Measurements from ENCODE around the gene GLRX5. TPM values are rescaled to one million over a fixed set of nuclear protein-coding genes. Genes with fewer than 3 reads are reported as not detected.

Gene GLRX5
- total and polyA plus RNA-seq, 8 donors = 8.8 to 22.9 (median 14.6) TPM

- no peak overlapping the region for H3K4me3 ChIP-seq
- no peaks in the 10 kb centered on the region for H3K4me1 ChIP-seq
- TF ChIP-seq CTCF (IDR thresholded peaks at IDR 0.05) = no peak
- H3K27ac ChIP-seq = no peak overlapping the region
- DNase-seq (no peak), ATAC-seq (peak in 3 of 4 donors; percentile 9 to 56 (median 55)), FAIRE-seq (no peak)
- intact Hi-C loops (cut with DNase I) = no loop called here
- no peaks in the 10 kb centered on the region for H3K36me3 ChIP-seq
- H3K27me3 ChIP-seq = no peaks in the 10 kb centered on the region
- no peaks in the 10 kb centered on the region for H3K9me3 ChIP-seq
- WGBS, 2 donors = 83 to 88% methylated on average over 8 of the region's 8 CpGs
Observed at GRCh38 chr14:95495538-95496025, 39.3 kb upstream of the GLRX5 start.

GRCh38 chr14:95496111-95496681, 38.7 kb upstream of the GLRX5 start:
- intact Hi-C loops (cut with DNase I) = no loop called here
- Histone ChIP-seq H3K4me3 (no peak overlapping the region), H3K27ac (no peak overlapping the region), H3K9me3 (no peaks in the 10 kb centered on the region), H3K4me1 (no peaks in the 10 kb centered on the region), H3K36me3 (no peaks in the 10 kb centered on the region), H3K27me3 (no peaks in the 10 kb centered on the region)
- DNase-seq (no peak), FAIRE-seq (no peak), ATAC-seq (peak in 1 of 4 donors; percentile 9)
- WGBS, 2 donors = 55 to 56% methylated on average over 4 of the region's 4 CpGs
- no peak for TF ChIP-seq CTCF (IDR thresholded peaks at IDR 0.05)

- ATAC-seq (peak in 2 of 4 donors; percentile 12 to 36), FAIRE-seq (no peak), DNase-seq (no peak)
- Histone ChIP-seq H3K27ac (no peak overlapping the region), H3K36me3 (no peaks in the 10 kb centered on the region), H3K27me3 (no peaks in the 10 kb centered on the region), H3K4me3 (no peak overlapping the region), H3K4me1 (no peaks in the 10 kb centered on the region), H3K9me3 (no peaks in the 10 kb centered on the region)
- TF ChIP-seq CTCF (IDR thresholded peaks at IDR 0.05) = no peak
- intact Hi-C loops (cut with DNase I) = no loop called here
- WGBS, 2 donors = 36 to 50% methylated on average over 4 of the region's 4 CpGs
Observed at GRCh38 chr14:95496690-95497259, 38.1 kb upstream of the GLRX5 start.

- ATAC-seq = no peak
- no peak for FAIRE-seq
- Histone ChIP-seq H3K27ac (no peak overlapping the region), H3K27me3 (no peaks in the 10 kb centered on the region), H3K9me3 (no peaks in the 10 kb centered on the region), H3K4me1 (no peaks in the 10 kb centered on the region), H3K4me3 (no peak overlapping the region), H3K36me3 (no peaks in the 10 kb centered on the region)
- no peak for DNase-seq
- intact Hi-C loops (cut with DNase I) = no loop called here
- no peak for TF ChIP-seq CTCF (IDR thresholded peaks at IDR 0.05)
- 76 to 80% methylated on average over 9 of the region's 9 CpGs for WGBS, 2 donors
Observed at GRCh38 chr14:95497561-95498011, 37.3 kb upstream of the GLRX5 start.
